Measurements from ENCODE around the gene GTF2F1.

GTF2F1 gene

GRCh38 chr19:6376512-6377190 lies 16.3 kb downstream of the GTF2F1 start:
- no peaks in the 10 kb centered on the region for H3K79me2 ChIP-seq (ENCODE audit: control insufficient read depth, insufficient read depth, low read length)
- H4K5ac ChIP-seq (ENCODE audit: low read length) = no peak overlapping the region
- no peak overlapping the region for H3K18ac ChIP-seq (ENCODE audit: low read length)
- H3K23ac ChIP-seq (ENCODE audit: low read length) = no peak overlapping the region
- no peak overlapping the region for H2AK5ac ChIP-seq (ENCODE audit: low read length)
- no peak overlapping the region for H2BK5ac ChIP-seq (ENCODE audit: low read length)
- H3K4ac ChIP-seq (ENCODE audit: low read depth, low read length) = no peak overlapping the region
- H3K79me1 ChIP-seq (ENCODE audit: low read length) = no peaks in the 10 kb centered on the region
- no peak overlapping the region for H2BK15ac ChIP-seq (replicated peaks; ENCODE audit: low read depth)
- H4K8ac ChIP-seq (ENCODE audit: low read depth, low read length) = no peak overlapping the region
- H3K27ac ChIP-seq (ENCODE audit: low read depth, low read length) = no peak overlapping the region
- no peak overlapping the region for H3K56ac ChIP-seq (ENCODE audit: low read length)
- H3K27me3 ChIP-seq (ENCODE audit: insufficient read depth, low read length, poor library complexity) = no peaks in the 10 kb centered on the region
- no CpG with 5 or more reads among the region's 19 CpGs for WGBS (ENCODE audit: extremely low coverage, insufficient coverage, low lambda C conversion rate)
- no peak overlapping the region for H2BK120ac ChIP-seq (ENCODE audit: low read depth, low read length)
- H3K9ac ChIP-seq (ENCODE audit: low read length) = no peak overlapping the region
- no peak overlapping the region for H3K4me2 ChIP-seq (ENCODE audit: low read length)
- no peak overlapping the region for H3K4me3 ChIP-seq (ENCODE audit: low read length)
- peaks cover 4% of the 10 kb centered on the region for H3K4me1 ChIP-seq (ENCODE audit: control insufficient read depth, low read depth, low read length)
- no peak for DNase-seq
- H3K36me3 ChIP-seq (ENCODE audit: control insufficient read depth, insufficient read depth, low read length) = peaks cover 12% of the 10 kb centered on the region

- no peaks in the 10 kb centered on the region for H3K79me2 ChIP-seq (ENCODE audit: control insufficient read depth, insufficient read depth, low read length)
- H3K56ac ChIP-seq (ENCODE audit: low read length) = no peak within 1 kb of the TSS
- H3K36me3 ChIP-seq (ENCODE audit: control insufficient read depth, insufficient read depth, low read length) = peaks cover 9% of the 10 kb centered on the region
- no peaks in the 10 kb centered on the region for H3K79me1 ChIP-seq (ENCODE audit: low read length)
- H3K9ac ChIP-seq (ENCODE audit: low read length) = no peak within 1 kb of the TSS
- H3K18ac ChIP-seq (ENCODE audit: low read length) = no peak within 1 kb of the TSS
- peaks cover 4% of the 10 kb centered on the region for H3K4me1 ChIP-seq (ENCODE audit: control insufficient read depth, low read depth, low read length)
- no peak within 1 kb of the TSS for H4K5ac ChIP-seq (ENCODE audit: low read length)
- no peak within 1 kb of the TSS for H4K8ac ChIP-seq (ENCODE audit: low read depth, low read length)
- H3K23ac ChIP-seq (ENCODE audit: low read length) = no peak within 1 kb of the TSS
- no peaks in the 10 kb centered on the region for H3K27me3 ChIP-seq (ENCODE audit: insufficient read depth, low read length, poor library complexity)
- no peak within 1 kb of the TSS for H3K4me2 ChIP-seq (ENCODE audit: low read length)
- no peak within 1 kb of the TSS for H3K27ac ChIP-seq (ENCODE audit: low read depth, low read length)
- H2BK5ac ChIP-seq (ENCODE audit: low read length) = no peak within 1 kb of the TSS
- H3K4ac ChIP-seq (ENCODE audit: low read depth, low read length) = no peak within 1 kb of the TSS
- no peak for DNase-seq
- no peak within 1 kb of the TSS for H2BK15ac ChIP-seq (replicated peaks; ENCODE audit: low read depth)
- H2AK5ac ChIP-seq (ENCODE audit: low read length) = no peak within 1 kb of the TSS
- no CpG with 5 or more reads among the region's 25 CpGs for WGBS (ENCODE audit: extremely low coverage, insufficient coverage, low lambda C conversion rate)
- H3K4me3 ChIP-seq (ENCODE audit: low read length) = no peak within 1 kb of the TSS
- no peak within 1 kb of the TSS for H2BK120ac ChIP-seq (ENCODE audit: low read depth, low read length)
Measured at GRCh38 chr19:6375411-6376010, 17.5 kb downstream of the GTF2F1 start, which contains the start of gene PSPN. Gene PSPN (minus strand): TSS chr19:6375933. CDS start chr19:6375849, 84 bp downstream.

DNA sequence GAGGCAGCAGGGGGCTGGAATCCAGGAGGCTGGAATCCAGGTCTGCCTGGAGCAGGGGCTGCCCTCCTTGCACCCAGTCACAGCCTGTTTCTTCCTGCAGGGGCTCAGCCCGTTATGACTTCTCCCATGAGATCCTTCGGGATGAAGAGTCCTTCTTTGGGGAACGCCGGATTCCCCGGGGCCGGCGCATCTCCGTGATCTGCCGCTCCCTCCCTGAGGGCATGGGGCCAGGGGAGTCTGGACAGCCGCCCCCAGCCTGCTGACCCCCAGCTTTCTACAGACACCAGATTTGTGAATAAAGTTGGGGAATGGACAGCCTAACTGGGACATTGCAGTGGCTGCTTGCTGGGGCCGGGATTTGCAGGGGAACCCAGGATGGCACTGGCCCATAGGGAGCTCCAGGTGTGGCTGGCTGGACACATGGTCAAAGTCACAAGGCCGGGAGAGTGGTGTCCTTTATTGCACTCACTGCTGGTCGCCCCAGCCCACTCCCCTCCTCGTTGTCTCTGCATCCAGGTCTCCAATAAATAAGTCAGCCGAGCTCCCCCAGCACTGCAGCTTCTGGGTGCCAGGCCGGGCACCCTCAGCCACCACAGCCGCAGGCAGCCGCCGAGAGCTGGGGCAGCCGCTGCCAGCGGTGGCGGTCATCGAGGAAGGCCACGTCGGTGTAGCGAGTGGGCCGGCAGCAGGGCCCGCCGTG lies 18.1 kb downstream of the GTF2F1 start:
- no peak for DNase-seq
- H3K18ac ChIP-seq (ENCODE audit: low read length) = no peak overlapping the region
- no peak overlapping the region for H4K5ac ChIP-seq (ENCODE audit: low read length)
- H4K8ac ChIP-seq (ENCODE audit: low read depth, low read length) = no peak overlapping the region
- H3K36me3 ChIP-seq (ENCODE audit: control insufficient read depth, insufficient read depth, low read length) = peaks cover 3% of the 10 kb centered on the region
- no peak overlapping the region for H2AK5ac ChIP-seq (ENCODE audit: low read length)
- no peak overlapping the region for H3K4me3 ChIP-seq (ENCODE audit: low read length)
- no peak overlapping the region for H2BK5ac ChIP-seq (ENCODE audit: low read length)
- no peaks in the 10 kb centered on the region for H3K79me2 ChIP-seq (ENCODE audit: control insufficient read depth, insufficient read depth, low read length)
- no peaks in the 10 kb centered on the region for H3K27me3 ChIP-seq (ENCODE audit: insufficient read depth, low read length, poor library complexity)
- WGBS (ENCODE audit: extremely low coverage, insufficient coverage, low lambda C conversion rate) = no CpG with 5 or more reads among the region's 29 CpGs
- no peak overlapping the region for H3K56ac ChIP-seq (ENCODE audit: low read length)
- no peak overlapping the region for H3K27ac ChIP-seq (ENCODE audit: low read depth, low read length)
- no peak overlapping the region for H2BK120ac ChIP-seq (ENCODE audit: low read depth, low read length)
- H3K23ac ChIP-seq (ENCODE audit: low read length) = no peak overlapping the region
- no peak overlapping the region for H2BK15ac ChIP-seq (replicated peaks; ENCODE audit: low read depth)
- H3K79me1 ChIP-seq (ENCODE audit: low read length) = no peaks in the 10 kb centered on the region
- H3K4ac ChIP-seq (ENCODE audit: low read depth, low read length) = no peak overlapping the region
- no peak overlapping the region for H3K4me2 ChIP-seq (ENCODE audit: low read length)
- peaks cover 4% of the 10 kb centered on the region for H3K4me1 ChIP-seq (ENCODE audit: control insufficient read depth, low read depth, low read length)
- H3K9ac ChIP-seq (ENCODE audit: low read length) = no peak overlapping the region

GRCh38 chr19:6374161-6374709 lies 18.7 kb downstream of the GTF2F1 start:
- Histone ChIP-seq H2AK5ac (ENCODE audit: low read length) (peak overlapping the region; percentile 38), H4K5ac (ENCODE audit: low read length) (no peak overlapping the region), H3K23ac (ENCODE audit: low read length) (no peak overlapping the region), H3K56ac (ENCODE audit: low read length) (peak overlapping the region; percentile 84), H3K4me1 (ENCODE audit: control insufficient read depth, low read depth, low read length) (peaks cover 4% of the 10 kb centered on the region), H3K4me2 (ENCODE audit: low read length) (no peak overlapping the region), H4K8ac (ENCODE audit: low read depth, low read length) (no peak overlapping the region), H3K79me2 (ENCODE audit: control insufficient read depth, insufficient read depth, low read length) (no peaks in the 10 kb centered on the region), H3K4ac (ENCODE audit: low read depth, low read length) (no peak overlapping the region), H3K18ac (ENCODE audit: low read length) (no peak overlapping the region), H3K27me3 (ENCODE audit: insufficient read depth, low read length, poor library complexity) (no peaks in the 10 kb centered on the region), H3K79me1 (ENCODE audit: low read length) (no peaks in the 10 kb centered on the region), H3K27ac (ENCODE audit: low read depth, low read length) (peak overlapping the region; percentile 48), H2BK5ac (ENCODE audit: low read length) (no peak overlapping the region), H3K9ac (ENCODE audit: low read length) (peak overlapping the region; percentile 68), H3K36me3 (ENCODE audit: control insufficient read depth, insufficient read depth, low read length) (no peaks in the 10 kb centered on the region), H2BK15ac (replicated peaks; ENCODE audit: low read depth) (no peak overlapping the region), H2BK120ac (ENCODE audit: low read depth, low read length) (no peak overlapping the region), H3K4me3 (ENCODE audit: low read length) (no peak overlapping the region)
- DNase-seq = no peak
- no CpG with 5 or more reads among the region's 29 CpGs for WGBS (ENCODE audit: extremely low coverage, insufficient coverage, low lambda C conversion rate)

DNA sequence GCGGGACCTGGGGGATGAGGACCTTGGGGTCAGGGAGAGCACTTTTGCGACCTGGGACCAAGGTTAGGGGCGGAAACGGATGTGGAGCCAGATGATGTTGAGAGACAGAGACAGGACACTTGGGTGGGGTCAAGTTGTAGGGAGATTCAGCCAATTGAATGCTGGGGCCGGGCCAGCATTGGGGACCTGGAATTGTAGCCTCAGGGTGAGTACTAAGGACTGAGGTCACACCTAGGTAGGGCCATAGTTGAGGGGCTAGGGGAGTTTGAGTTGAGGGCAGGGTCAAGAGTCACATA lies 19.2 kb downstream of the GTF2F1 start:
- no peak for DNase-seq
- WGBS (ENCODE audit: extremely low coverage, insufficient coverage, low lambda C conversion rate) = no CpG with 5 or more reads among the region's 5 CpGs
- no peak overlapping the region for H2AK5ac ChIP-seq (ENCODE audit: low read length)
- H3K23ac ChIP-seq (ENCODE audit: low read length) = no peak overlapping the region
- no peak overlapping the region for H2BK120ac ChIP-seq (ENCODE audit: low read depth, low read length)
- no peak overlapping the region for H4K8ac ChIP-seq (ENCODE audit: low read depth, low read length)
- no peak overlapping the region for H2BK15ac ChIP-seq (replicated peaks; ENCODE audit: low read depth)
- peak overlapping the region; percentile 42 for H3K4me2 ChIP-seq (ENCODE audit: low read length)
- peak overlapping the region; percentile 70 for H2BK5ac ChIP-seq (ENCODE audit: low read length)
- no peak overlapping the region for H3K4me3 ChIP-seq (ENCODE audit: low read length)
- H3K27me3 ChIP-seq (ENCODE audit: insufficient read depth, low read length, poor library complexity) = no peaks in the 10 kb centered on the region
- no peaks in the 10 kb centered on the region for H3K79me2 ChIP-seq (ENCODE audit: control insufficient read depth, insufficient read depth, low read length)
- no peaks in the 10 kb centered on the region for H3K36me3 ChIP-seq (ENCODE audit: control insufficient read depth, insufficient read depth, low read length)
- no peak overlapping the region for H3K4ac ChIP-seq (ENCODE audit: low read depth, low read length)
- H3K27ac ChIP-seq (ENCODE audit: low read depth, low read length) = peak overlapping the region; percentile 48
- no peak overlapping the region for H4K5ac ChIP-seq (ENCODE audit: low read length)
- H3K18ac ChIP-seq (ENCODE audit: low read length) = no peak overlapping the region
- H3K79me1 ChIP-seq (ENCODE audit: low read length) = no peaks in the 10 kb centered on the region
- peak overlapping the region; percentile 84 for H3K56ac ChIP-seq (ENCODE audit: low read length)
- H3K4me1 ChIP-seq (ENCODE audit: control insufficient read depth, low read depth, low read length) = peaks cover 4% of the 10 kb centered on the region
- peak overlapping the region; percentile 68 for H3K9ac ChIP-seq (ENCODE audit: low read length)

Data from mesendoderm (in vitro differentiated cells).